Panc1 (cell line): ENCODE measurements around the gene TNFRSF11A. TPM values are rescaled to one million over a fixed set of nuclear protein-coding genes. Genes with fewer than 3 reads are reported as not detected.

Experiments used
- ATAC-seq: fragments of 200-7000 bp; cut with Tn5 transposase; 2 replicates; pipeline ENCODE4 v1.9.1; 2020; ENCODE audit warnings: mild to moderate bottlenecking, moderate library complexity
- BruUV-seq: library from RNA; stranded (reverse); fragments of 400-500 nt; replicated peaks from 2 replicates; lab custom pipeline; 2021; lab: Mats Ljungman, UMichigan
- CTCF ChIA-PET: fragments of 300-600 bp; sonication (Branson Sonifier 250); formaldehyde crosslinking; loops from one replicate; lab custom pipeline; 2022; ENCODE audit warnings: antibody characterized with exemption; lab: Charles Lee
- POLR2A ChIA-PET: fragments of 300-600 bp; sonication (Branson Sonifier 250); formaldehyde crosslinking; loops from one replicate; lab custom pipeline; 2022; ENCODE audit warnings: antibody characterized with exemption; lab: Charles Lee
- DNase-seq: peaks from one replicate; pipeline ENCODE4 v3.0.0-alpha.2; 2010; ENCODE audit warnings: low read depth, low spot score
- H3K27ac ChIP-seq: 2 replicates; pipeline ENCODE4 v1.5.1; 2011; ENCODE audit warnings: mild to moderate bottlenecking, low read length, inconsistent platforms
- H3K27me3 ChIP-seq: fragments of 200-500 bp; sonication (Bioruptor generic); 2 replicates; pipeline ENCODE4 v1.6.0; 2014; ENCODE audit warnings: low read length, inconsistent platforms; ENCODE audit not compliant: control insufficient read depth, insufficient read depth
- H3K36me3 ChIP-seq: fragments of 200-500 bp; sonication (Bioruptor generic); 2 replicates; pipeline ENCODE4 v1.5.1; 2014; ENCODE audit warnings: inconsistent platforms, mild to moderate bottlenecking, low read length, moderate library complexity; ENCODE audit not compliant: control insufficient read depth, insufficient read depth
- H3K4me1 ChIP-seq: 2 replicates; pipeline ENCODE4 v1.5.1; 2011; ENCODE audit warnings: inconsistent platforms, mild to moderate bottlenecking, low read length, moderate library complexity; ENCODE audit not compliant: control insufficient read depth, insufficient read depth
- H3K4me3 ChIP-seq, 2 experiments: 2 replicates each; pipeline ENCODE4 v1.5.1; 2011 to 2012; ENCODE audit warnings: low read depth in 2 of 2, low read length in 2 of 2, mild to moderate bottlenecking in 2 of 2, inconsistent platforms in 1 of 2, moderate library complexity in 1 of 2
- H3K9me3 ChIP-seq: fragments of 200-500 bp; sonication (Bioruptor generic); 2 replicates; pipeline ENCODE4 v1.5.1; 2014; ENCODE audit warnings: low read depth, mild to moderate bottlenecking, inconsistent platforms, low read length, moderate library complexity; ENCODE audit not compliant: control insufficient read depth, insufficient read depth
- CTCF ChIP-seq: fragments of 450-650 bp; IDR thresholded peaks from 2 replicates; pipeline ENCODE4 v1.5.1; 2017; ENCODE audit warnings: mild to moderate bottlenecking
- POLR2AphosphoS5 ChIP-seq: IDR thresholded peaks from 2 replicates; pipeline ENCODE4 v1.6.1; 2012; ENCODE audit warnings: mild to moderate bottlenecking, low read depth, low read length, moderate library complexity
- REST ChIP-seq, 2 experiments: IDR thresholded peaks; 2 replicates each; pipeline ENCODE4 v1.6.1; 2011 to 2012; ENCODE audit warnings: low read depth in 2 of 2, control low read depth in 1 of 2, low read length in 1 of 2, mild to moderate bottlenecking in 1 of 2, moderate library complexity in 1 of 2; ENCODE audit not compliant: insufficient read depth in 1 of 2
- SIN3A ChIP-seq: IDR thresholded peaks from 2 replicates; pipeline ENCODE4 v1.6.1; 2012; ENCODE audit warnings: low read depth, mild to moderate bottlenecking, low read length, moderate library complexity, borderline replicate concordance; ENCODE audit not compliant: insufficient read depth
- TCF7L2 ChIP-seq: IDR thresholded peaks from 2 replicates; pipeline ENCODE4 v1.6.1; 2011; ENCODE audit warnings: mild to moderate bottlenecking, low read depth, low read length, inconsistent platforms
- in situ Hi-C: cut with HindIII; loops from 2 replicates; pipeline ENCODE4 v1.10.0; 2016; ENCODE audit warnings: low sequenced_read_pairs, low pct_unique_long_range_greater_than_20kb
- intact Hi-C: fragments of 100-400 bp; cut with micrococcal nuclease; formaldehyde crosslinking; loops from one replicate; pipeline ENCODE4 v1.10.0; 2022; ENCODE audit not compliant: unreplicated experiment
- total RNA-seq: library from RNA; stranded (reverse); gene quantifications from one replicate; pipeline ENCODE4 v1.2.1, GENCODE V29; 2021; ENCODE audit not compliant: unreplicated experiment

TNFRSF11A gene
- total RNA-seq, 1 experiment from 2014 or later, result 14.1 TPM

DNA sequence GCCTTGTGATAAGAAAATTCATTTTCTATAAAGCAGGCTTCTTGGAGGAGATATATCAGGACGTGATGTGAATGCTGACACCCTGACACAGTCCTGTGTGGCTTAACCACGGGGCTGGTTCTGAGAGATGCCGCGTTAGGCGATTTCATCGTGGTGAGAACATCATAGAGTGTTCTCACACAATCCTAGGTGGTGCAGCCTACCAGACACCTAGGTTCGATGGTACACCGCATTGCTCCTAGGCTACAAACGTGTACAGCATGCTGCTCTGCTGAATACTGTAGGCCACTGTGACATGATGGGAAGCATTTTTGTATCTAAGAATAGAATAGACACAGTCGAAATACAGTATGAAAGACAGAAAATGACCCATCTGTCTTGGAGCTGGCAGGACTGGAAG lies 82.5 kb downstream of the TNFRSF11A start:
- no peak for DNase-seq
- Histone ChIP-seq H3K4me3 (no peak overlapping the region), H3K27me3 (no peaks in the 10 kb centered on the region), H3K4me1 (no peaks in the 10 kb centered on the region), H3K27ac (no peak overlapping the region), H3K9me3 (no peaks in the 10 kb centered on the region), H3K36me3 (no peaks in the 10 kb centered on the region)
- no TSS peak for BruUV-seq
- TF ChIP-seq POLR2AphosphoS5 (no peak), TCF7L2 (no peak), SIN3A (no peak), REST (IDR thresholded peaks at IDR 0.05; ENCODE audit: insufficient read depth in 1 of 2, low read depth in 2 of 2, low read length in 1 of 2) (no peak)
- in situ Hi-C loops, result no loop called here
- ChIA-PET CTCF (no interaction called here), POLR2A (no interaction called here)
- no peak for ATAC-seq
- intact Hi-C loops, result no loop called here

DNA sequence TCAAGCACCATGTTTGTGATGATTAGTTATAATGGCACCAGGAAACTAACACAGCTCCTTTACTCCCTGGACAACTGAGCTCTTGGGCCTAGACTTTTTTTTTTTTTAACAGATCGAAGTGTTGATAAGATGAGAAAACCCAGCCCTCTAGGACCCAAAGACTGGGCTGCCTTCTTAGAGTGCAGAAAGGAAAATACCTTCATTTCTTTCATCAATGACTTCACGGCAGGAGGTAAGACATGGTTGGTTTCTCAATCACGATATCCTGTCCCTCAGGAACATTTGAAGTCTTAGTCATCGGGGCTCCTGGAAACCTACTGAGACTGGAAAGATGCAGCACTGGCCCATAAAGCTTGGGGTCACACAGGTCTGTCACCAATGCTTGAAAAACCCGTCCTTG lies 84.7 kb downstream of the TNFRSF11A start:
- POLR2A ChIA-PET, result no interaction called here
- DNase-seq (no peak), ATAC-seq (no peak)
- Histone ChIP-seq H3K4me1 (no peaks in the 10 kb centered on the region), H3K27me3 (no peaks in the 10 kb centered on the region), H3K4me3 (no peak overlapping the region), H3K9me3 (no peaks in the 10 kb centered on the region), H3K36me3 (no peaks in the 10 kb centered on the region), H3K27ac (no peak overlapping the region)
- no TSS peak for BruUV-seq
- no peak for TF ChIP-seq REST (IDR thresholded peaks at IDR 0.05; ENCODE audit: insufficient read depth in 1 of 2, low read depth in 2 of 2, low read length in 1 of 2)
- TF ChIP-seq CTCF, result no peak
- no peak for TF ChIP-seq POLR2AphosphoS5
- TF ChIP-seq SIN3A, result no peak
- no peak for TF ChIP-seq TCF7L2
- CTCF ChIA-PET, result no interaction called here
- in situ Hi-C loops (no loop called here), intact Hi-C loops (no loop called here)
